Sciatic nerve (tissue), 2 donors: ENCODE data around the gene SEC11A. TPM values are rescaled to one million over a fixed set of nuclear protein-coding genes. Genes with fewer than 3 reads are reported as not detected.

ENCODE experiments used
- ATAC-seq: fragments of 200-7000 bp; cut with Tn5 transposase; one replicate; pipeline ENCODE4 v1.9.1; 2020; ENCODE audit warnings: mild to moderate bottlenecking, moderate library complexity
- DNase-seq: peaks from one replicate; pipeline ENCODE4 v3.0.0-alpha.2; 2020; ENCODE audit warnings: low spot score
- intact Hi-C: fragments of 100-400 bp; cut with DNase I; formaldehyde crosslinking; loops from one replicate; pipeline ENCODE4 v1.14.2; 2022
- total RNA-seq: library from RNA; stranded (reverse); fragmentation: NEBNext Ultra II Directional; extraction: Animal tissue kit (Norgen Biotek cat#: 25700); gene quantifications from one replicate; pipeline ENCODE4 v1.2.1, GENCODE V29; 2021
- donor health status: DM: no; HTN: no; CAD: no.
- donor health status: DM: no; HTN: no; CAD: no.

SEC11A gene
- total RNA-seq, 1 donor from 2014 or later: 119 TPM

DNA sequence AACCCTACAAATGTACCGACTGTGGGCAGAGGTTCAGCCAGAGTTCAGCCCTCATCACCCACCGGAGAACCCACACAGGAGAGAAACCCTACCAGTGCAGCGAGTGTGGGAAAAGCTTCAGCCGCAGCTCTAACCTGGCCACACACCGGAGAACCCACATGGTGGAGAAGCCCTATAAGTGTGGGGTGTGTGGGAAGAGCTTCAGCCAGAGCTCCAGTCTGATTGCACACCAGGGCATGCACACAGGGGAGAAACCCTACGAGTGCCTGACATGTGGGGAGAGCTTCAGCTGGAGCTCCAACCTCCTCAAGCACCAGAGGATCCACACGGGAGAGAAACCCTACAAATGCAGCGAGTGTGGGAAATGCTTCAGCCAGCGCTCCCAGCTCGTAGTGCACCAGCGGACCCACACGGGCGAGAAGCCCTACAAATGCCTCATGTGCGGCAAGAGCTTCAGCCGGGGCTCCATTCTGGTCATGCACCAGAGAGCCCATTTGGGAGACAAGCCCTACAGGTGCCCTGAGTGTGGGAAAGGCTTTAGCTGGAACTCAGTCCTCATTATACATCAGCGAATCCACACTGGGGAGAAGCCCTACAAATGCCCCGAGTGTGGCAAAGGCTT, 94.5 kb downstream of the SEC11A start:
- ATAC-seq (no peak), DNase-seq (no peak)
- intact Hi-C loops: no loop called here

DNA sequence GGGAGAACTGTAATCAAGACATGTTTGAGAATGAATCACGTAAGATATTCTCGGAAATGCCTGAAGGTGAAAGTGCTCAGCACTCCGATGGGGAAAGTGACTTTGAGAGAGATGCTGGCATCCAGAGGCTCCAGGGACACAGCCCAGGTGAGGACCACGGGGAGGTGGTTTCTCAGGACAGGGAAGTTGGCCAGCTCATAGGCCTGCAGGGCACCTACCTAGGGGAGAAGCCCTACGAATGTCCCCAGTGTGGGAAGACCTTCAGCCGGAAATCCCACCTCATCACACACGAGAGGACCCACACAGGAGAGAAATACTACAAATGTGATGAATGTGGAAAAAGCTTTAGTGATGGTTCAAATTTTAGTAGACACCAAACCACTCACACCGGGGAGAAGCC, 95.3 kb downstream of the SEC11A start:
- intact Hi-C loops: no loop called here
- ATAC-seq: no peak
- DNase-seq: no peak

Other genes with a start within 250 kb of the SEC11A start
- gene ZSCAN2, start 115.1 kb downstream of the SEC11A start, total RNA-seq: 8.5 TPM
- gene WDR73, start 61.9 kb downstream of the SEC11A start, total RNA-seq: 29.5 TPM
- gene NMB, start 57.9 kb downstream of the SEC11A start, total RNA-seq: 15.4 TPM
- gene ZNF592, start 32.5 kb upstream of the SEC11A start, total RNA-seq: 34.8 TPM
- gene ALPK3, start 101.2 kb upstream of the SEC11A start, total RNA-seq: 7.2 TPM
- 0.45 TPM for gene SLC28A1, start 168.5 kb upstream of the SEC11A start, total RNA-seq